Transverse colon (tissue), 4 donors: Measurements from ENCODE around the gene MB21D2. TPM values are rescaled to one million over a fixed set of nuclear protein-coding genes. Genes with fewer than 3 reads are reported as not detected.

Experiments
- DNase-seq: peaks from one replicate; pipeline ENCODE4 v3.0.0-alpha.2; 2019
- H3K27ac ChIP-seq, 4 donors: fragments of 200-600 bp; sonication (generic); 2 replicates each; pipeline ENCODE4 v1.5.1; 2016 to 2018; ENCODE audit warnings: inconsistent platforms in 4 of 4
- H3K27me3 ChIP-seq: fragments of 200-600 bp; sonication (generic); 2 replicates; pipeline ENCODE4 v1.5.1; 2017; ENCODE audit warnings: inconsistent platforms
- H3K36me3 ChIP-seq, 4 donors: fragments of 200-600 bp; sonication (generic); 2 replicates each; pipeline ENCODE4 v1.5.1; 2017 to 2019; ENCODE audit warnings: inconsistent platforms in 4 of 4
- H3K4me1 ChIP-seq, 4 donors: fragments of 200-600 bp; sonication (generic); 2 replicates each; pipeline ENCODE4 v1.5.1; 2017 to 2020; ENCODE audit warnings: inconsistent platforms in 4 of 4
- H3K4me3 ChIP-seq, 4 donors: fragments of 200-600 bp; sonication (generic); 1 replicate in 1 of 4; 2 replicates in 3 of 4; pipeline versions ENCODE4 v1.5.1 to v1.6.1; 2017 to 2019; ENCODE audit warnings: inconsistent platforms in 4 of 4
- H3K9me3 ChIP-seq, 2 donors: fragments of 200-600 bp; sonication (generic); 2 replicates each; pipeline ENCODE4 v1.5.1; 2017 to 2019; ENCODE audit warnings: inconsistent platforms in 2 of 2
- EP300 ChIP-seq: sonication (generic); formaldehyde crosslinking; IDR thresholded peaks from one replicate; pipeline ENCODE4 v1.6.1; 2017; ENCODE audit warnings: antibody characterized with exemption, low read depth
- POLR2A ChIP-seq: fragments of 450-650 bp; IDR thresholded peaks from one replicate; pipeline ENCODE4 v1.6.1; 2016; ENCODE audit warnings: antibody characterized with exemption, mild to moderate bottlenecking, moderate library complexity
- POLR2AphosphoS5 ChIP-seq, 3 donors: sonication (generic); formaldehyde crosslinking; IDR thresholded peaks; one replicate each; pipeline ENCODE4 v1.6.1; 2016; ENCODE audit warnings: antibody characterized with exemption in 3 of 3
- WGBS, 2 donors: methylation state at CpG; one replicate each; pipeline ENCODE4 v1.1.5; 2018; ENCODE audit warnings: low coverage in 1 of 2; 5-methylcytosine and 5-hydroxymethylcytosine counted together
- in situ Hi-C, 4 donors: fragments of 200-750 bp; cut with MboI; loops; one replicate each; pipeline versions ENCODE4 v1.15.0 to v1.15.1; 2017; ENCODE audit warnings: low sequenced_read_pairs in 3 of 4, low pct_ligation_motif_present in 1 of 4, low pct_unique_long_range_greater_than_20kb in 1 of 4
- intact Hi-C: fragments of 100-400 bp; cut with DNase I; formaldehyde crosslinking; loops from one replicate; pipeline ENCODE4 v1.15.1; 2023; ENCODE audit warnings: low total_unique reads
- total RNA-seq, 4 donors: library from RNA; depleted of rRNA; stranded (reverse); fragments of >200 nt; gene quantifications; one replicate each; pipeline ENCODE4 v1.1.0, GENCODE V29; 2016
- TF ChIP-seq, protein P1 (sequence below), 5 experiments: fragments of 200-600 bp in 3 of 5; fragments of 450-650 bp in 2 of 5; sonication (generic) in 3 of 5; IDR thresholded peaks; 1 replicate in 2 of 5; 2 replicates in 3 of 5; pipeline ENCODE4 v1.5.1; 2016 to 2017; ENCODE audit warnings: antibody characterized with exemption in 5 of 5, inconsistent platforms in 3 of 5, mild to moderate bottlenecking in 2 of 5, moderate library complexity in 1 of 5

MB21D2 gene
- total RNA-seq, 4 donors from 2014 or later = 1.5 to 8.4 (median 4.2) TPM

DNA sequence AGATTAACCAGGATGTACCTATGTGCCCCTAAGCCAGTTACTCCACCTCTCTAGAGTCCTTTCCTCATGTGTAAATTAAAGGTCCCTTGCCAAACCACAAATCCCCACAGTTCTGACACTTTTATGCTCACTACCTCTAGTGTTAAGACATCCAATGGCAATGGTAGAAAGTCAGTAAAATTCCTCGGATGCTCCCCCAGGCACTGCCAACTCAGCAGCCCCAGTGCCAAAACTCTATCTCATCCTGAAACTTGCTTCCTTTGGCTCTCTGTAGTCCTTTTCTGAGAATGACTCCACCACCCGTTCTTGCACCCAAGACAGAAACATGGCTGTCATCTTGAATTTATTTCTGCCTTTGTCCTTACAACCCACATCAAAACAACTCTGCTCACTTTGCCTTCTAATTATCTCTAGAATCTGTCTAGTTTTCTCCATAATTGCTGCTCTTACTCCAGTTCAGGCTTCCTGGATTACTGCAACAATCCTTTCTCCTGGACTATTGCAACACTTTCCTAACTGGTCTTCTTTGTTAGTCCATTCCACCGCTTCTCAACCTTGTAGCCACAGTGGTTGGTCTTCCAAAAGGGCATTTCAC lies 41.6 kb downstream of the MB21D2 start:
- Histone ChIP-seq H3K27ac (no peak overlapping the region), H3K36me3 (no peaks in the 10 kb centered on the region), H3K4me1 (no peaks in the 10 kb centered on the region), H3K4me3 (no peak overlapping the region), H3K27me3 (no peaks in the 10 kb centered on the region), H3K9me3 (no peaks in the 10 kb centered on the region)
- intact Hi-C loops (no loop called here), in situ Hi-C loops (no loop called here)
- WGBS, 2 donors = 70 to 86% methylated on average over 3 of the region's 3 CpGs
- TF ChIP-seq, protein P1, sequence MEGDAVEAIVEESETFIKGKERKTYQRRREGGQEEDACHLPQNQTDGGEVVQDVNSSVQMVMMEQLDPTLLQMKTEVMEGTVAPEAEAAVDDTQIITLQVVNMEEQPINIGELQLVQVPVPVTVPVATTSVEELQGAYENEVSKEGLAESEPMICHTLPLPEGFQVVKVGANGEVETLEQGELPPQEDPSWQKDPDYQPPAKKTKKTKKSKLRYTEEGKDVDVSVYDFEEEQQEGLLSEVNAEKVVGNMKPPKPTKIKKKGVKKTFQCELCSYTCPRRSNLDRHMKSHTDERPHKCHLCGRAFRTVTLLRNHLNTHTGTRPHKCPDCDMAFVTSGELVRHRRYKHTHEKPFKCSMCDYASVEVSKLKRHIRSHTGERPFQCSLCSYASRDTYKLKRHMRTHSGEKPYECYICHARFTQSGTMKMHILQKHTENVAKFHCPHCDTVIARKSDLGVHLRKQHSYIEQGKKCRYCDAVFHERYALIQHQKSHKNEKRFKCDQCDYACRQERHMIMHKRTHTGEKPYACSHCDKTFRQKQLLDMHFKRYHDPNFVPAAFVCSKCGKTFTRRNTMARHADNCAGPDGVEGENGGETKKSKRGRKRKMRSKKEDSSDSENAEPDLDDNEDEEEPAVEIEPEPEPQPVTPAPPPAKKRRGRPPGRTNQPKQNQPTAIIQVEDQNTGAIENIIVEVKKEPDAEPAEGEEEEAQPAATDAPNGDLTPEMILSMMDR (IDR thresholded peaks at IDR 0.05) = no peak
- TF ChIP-seq EP300 (no peak), POLR2AphosphoS5 (IDR thresholded peaks at IDR 0.05) (no peak), POLR2A (no peak)
- no peak for DNase-seq

DNA sequence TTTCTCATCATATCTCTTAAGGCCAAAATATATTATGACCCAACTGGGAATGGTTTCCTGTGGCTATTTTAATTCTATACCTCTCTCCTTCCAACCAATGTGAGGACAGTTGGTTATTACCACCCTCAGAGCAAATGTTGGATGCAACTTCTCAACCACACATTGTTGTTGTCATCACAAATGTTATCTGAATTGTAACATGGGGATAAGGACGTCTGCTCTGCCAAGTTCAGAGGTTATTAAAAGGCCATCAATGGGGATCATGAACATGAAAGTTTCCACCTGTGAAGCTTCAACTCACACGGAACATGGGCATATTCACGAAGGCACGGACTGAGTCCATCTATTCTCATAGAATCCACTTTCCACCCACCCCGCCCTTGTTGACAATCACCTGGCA lies 46.8 kb downstream of the MB21D2 start:
- in situ Hi-C loops = no loop called here
- no peak overlapping the region for H3K27ac ChIP-seq
- TF ChIP-seq POLR2AphosphoS5 (IDR thresholded peaks at IDR 0.05) (no peak), EP300 (no peak), POLR2A (no peak)
- TF ChIP-seq, protein P1 (IDR thresholded peaks at IDR 0.05) = no peak
- H3K36me3 ChIP-seq = no peaks in the 10 kb centered on the region
- no peaks in the 10 kb centered on the region for H3K27me3 ChIP-seq
- intact Hi-C loops = no loop called here
- H3K4me1 ChIP-seq = no peaks in the 10 kb centered on the region
- WGBS, 2 donors = 92% methylated on average over 5 of the region's 5 CpGs; no CpG with 5 or more reads in 1 of the 2 donors
- no peak overlapping the region for H3K4me3 ChIP-seq
- DNase-seq = no peak
- H3K9me3 ChIP-seq = no peaks in the 10 kb centered on the region

DNA sequence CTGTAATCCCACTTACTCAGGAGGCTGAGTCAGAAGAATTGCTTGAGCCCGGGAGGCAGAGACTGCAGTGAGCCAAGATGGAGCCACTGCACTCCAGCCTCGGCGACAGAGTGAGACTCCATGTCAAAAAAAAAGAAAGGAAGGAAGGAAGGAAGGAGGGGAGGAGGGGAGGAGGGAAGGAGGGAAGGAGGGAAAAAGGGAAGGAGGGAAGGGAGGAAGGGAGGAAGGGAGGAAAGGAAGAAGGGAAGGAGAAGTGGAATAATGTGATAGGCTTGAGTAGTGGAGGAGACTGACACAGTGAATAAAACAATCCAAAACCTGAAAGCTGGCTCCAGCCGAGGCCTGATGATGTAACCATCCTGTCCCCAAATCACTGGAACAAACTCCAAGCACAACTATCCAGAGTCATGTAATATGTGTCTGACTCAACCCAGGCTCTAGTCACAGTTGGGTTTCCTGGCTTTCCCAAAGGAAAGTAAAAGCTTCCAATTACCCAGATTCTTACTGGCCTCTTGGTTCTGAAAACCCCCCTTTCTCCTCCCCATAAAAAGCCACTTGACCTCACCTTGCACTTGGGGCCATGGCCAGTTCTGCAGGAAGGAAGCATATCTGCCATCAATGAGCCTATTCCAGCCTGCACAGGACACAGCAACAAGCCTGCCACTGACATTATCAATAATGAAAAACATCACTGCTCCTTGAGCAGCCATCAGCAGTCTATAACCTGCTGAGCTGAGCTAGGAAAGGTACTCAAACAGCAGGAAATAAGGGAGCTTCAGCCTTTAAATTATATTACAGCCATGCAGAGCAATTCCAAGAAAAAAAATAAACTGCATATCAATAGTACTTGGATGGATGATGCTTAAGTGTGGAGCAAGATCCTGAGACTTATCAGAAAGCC lies 48.3 kb downstream of the MB21D2 start:
- Histone ChIP-seq H3K27me3 (no peaks in the 10 kb centered on the region), H3K9me3 (no peaks in the 10 kb centered on the region), H3K4me1 (no peaks in the 10 kb centered on the region), H3K36me3 (no peaks in the 10 kb centered on the region), H3K4me3 (no peak overlapping the region), H3K27ac (no peak overlapping the region)
- intact Hi-C loops (no loop called here), in situ Hi-C loops (no loop called here)
- no peak for DNase-seq
- TF ChIP-seq POLR2A (no peak), EP300 (no peak), POLR2AphosphoS5 (IDR thresholded peaks at IDR 0.05) (no peak)
- TF ChIP-seq, protein P1 (IDR thresholded peaks at IDR 0.05) = no peak
- WGBS, 2 donors = 71 to 100% methylated on average over 1 to 4 of the region's 4 CpGs

DNA sequence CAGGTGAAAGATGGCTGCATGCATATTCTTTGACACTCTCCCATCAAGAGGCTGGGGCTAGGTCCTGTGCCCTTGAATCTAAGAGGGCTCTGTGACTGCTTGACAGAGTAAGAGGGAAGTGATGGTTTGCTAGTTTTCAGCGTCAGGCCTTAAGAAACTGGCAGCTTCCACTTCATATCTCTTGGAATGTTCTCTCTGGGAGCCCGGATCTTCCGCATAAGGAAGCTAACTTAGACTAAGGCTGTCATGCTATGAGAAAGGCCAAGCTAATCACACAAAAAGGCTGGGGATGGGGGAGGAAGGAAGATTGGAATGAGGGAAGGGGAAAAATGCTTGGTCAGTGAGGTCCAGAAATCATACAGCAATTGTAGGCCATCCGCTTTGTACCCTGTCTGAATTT lies 50.0 kb downstream of the MB21D2 start:
- H3K27me3 ChIP-seq = no peaks in the 10 kb centered on the region
- TF ChIP-seq POLR2AphosphoS5 (IDR thresholded peaks at IDR 0.05) = no peak
- no peak for TF ChIP-seq EP300
- no peak for TF ChIP-seq POLR2A
- TF ChIP-seq, protein P1 (IDR thresholded peaks at IDR 0.05) = no peak
- DNase-seq = no peak
- no peaks in the 10 kb centered on the region for H3K4me1 ChIP-seq
- in situ Hi-C loops = no loop called here
- H3K4me3 ChIP-seq = no peak overlapping the region
- whole genome bisulfite sequencing, 2 donors = 83 to 87% methylated on average over 1 to 4 of the region's 4 CpGs
- no peak overlapping the region for H3K27ac ChIP-seq
- H3K9me3 ChIP-seq = no peaks in the 10 kb centered on the region
- H3K36me3 ChIP-seq = no peaks in the 10 kb centered on the region
- intact Hi-C loops = no loop called here
